Chondrocyte (in vitro differentiated cells): Measurements from ENCODE around the gene TMEM273. TPM values are rescaled to one million over a fixed set of nuclear protein-coding genes. Genes with fewer than 3 reads are reported as not detected.

ENCODE experiments used
- DNase-seq: peaks from one replicate; pipeline ENCODE4 v3.0.0; 2021; ENCODE audit warnings: mixed read lengths, low spot score
- H3K27ac Mint-ChIP-seq: one replicate; pipeline ENCODE4 v1.8.0; 2021; ENCODE audit warnings: mild to moderate bottlenecking, moderate library complexity, mixed read lengths; ENCODE audit not compliant: unreplicated experiment
- H3K27me3 Mint-ChIP-seq: 2 replicates; pipeline ENCODE4 v1.8.0; 2021; ENCODE audit warnings: low read depth, mixed read lengths
- H3K36me3 Mint-ChIP-seq: 2 replicates; pipeline ENCODE4 v1.8.0; 2021; ENCODE audit warnings: low read depth, mixed read lengths
- H3K4me1 Mint-ChIP-seq: 2 replicates; pipeline ENCODE4 v1.8.0; 2021; ENCODE audit warnings: low read depth, mild to moderate bottlenecking, mixed read lengths
- H3K4me3 Mint-ChIP-seq: one replicate; pipeline ENCODE4 v1.8.0; 2021; ENCODE audit warnings: mild to moderate bottlenecking, moderate library complexity, mixed read lengths; ENCODE audit not compliant: unreplicated experiment
- H3K9me3 Mint-ChIP-seq: 2 replicates; pipeline ENCODE4 v1.8.0; 2021; ENCODE audit warnings: low read depth, mixed read lengths
- CTCF ChIP-seq: fragments of 200-600 bp; sonication (generic); IDR thresholded peaks from 2 replicates; pipeline ENCODE4 v1.5.0; 2021; ENCODE audit warnings: antibody characterized with exemption, mild to moderate bottlenecking, moderate library complexity
- total RNA-seq: library from RNA; stranded (reverse); gene quantifications from 3 replicates; pipeline ENCODE4 v1.2.1, GENCODE V29; 2021

TMEM273 gene
- total RNA-seq, 1 donor from 2014 or later, result not detected

DNA sequence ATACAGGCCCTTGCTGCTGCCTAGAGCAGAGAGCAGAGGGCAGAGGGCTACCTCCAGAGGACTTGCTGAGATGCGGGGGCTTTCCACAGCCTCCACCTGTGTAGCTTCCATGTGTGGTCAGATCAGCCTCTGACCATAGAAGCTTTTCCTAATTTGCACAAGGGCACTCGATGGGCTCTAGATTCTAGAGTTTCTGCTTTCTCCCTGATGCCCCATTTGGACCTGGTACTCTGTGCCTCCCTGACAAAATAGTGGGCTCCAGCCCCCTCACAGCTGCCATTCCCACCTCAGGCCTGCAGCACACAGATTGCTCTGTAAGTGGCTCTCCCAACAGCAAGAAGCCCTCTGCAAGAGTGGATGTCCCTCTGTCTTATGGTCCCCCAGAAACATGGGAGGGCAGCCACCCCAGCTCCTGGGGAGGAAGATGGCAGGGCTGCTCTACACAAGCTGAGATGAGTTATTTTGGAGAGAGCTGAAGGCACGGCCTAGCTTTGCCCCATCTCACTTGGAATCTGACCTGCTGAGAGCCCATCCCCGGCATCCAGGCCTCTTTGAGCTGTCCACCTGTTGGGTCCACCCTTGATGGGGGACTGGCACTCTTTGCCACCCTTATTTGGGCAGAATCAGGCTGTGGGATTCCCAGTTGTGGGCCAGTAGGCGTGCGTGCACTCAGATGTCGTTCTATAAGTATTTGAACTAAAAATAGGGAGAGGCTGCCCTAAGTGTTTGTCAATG is 16.7 kb downstream of the TMEM273 start:
- no peaks in the 10 kb centered on the region for H3K36me3 Mint-ChIP-seq

GRCh38 chr10:49170632-49171325 is 17.4 kb downstream of the TMEM273 start:
- DNase-seq, result no peak
- H3K4me3 Mint-ChIP-seq, result no peak overlapping the region
- no peaks in the 10 kb centered on the region for H3K36me3 Mint-ChIP-seq
- no peak for TF ChIP-seq CTCF
- no peaks in the 10 kb centered on the region for H3K4me1 Mint-ChIP-seq
- H3K27me3 Mint-ChIP-seq, result peaks cover 6% of the 10 kb centered on the region
- H3K27ac Mint-ChIP-seq, result no peak overlapping the region
- H3K9me3 Mint-ChIP-seq, result no peaks in the 10 kb centered on the region

More for the DNA sequence above, 16.7 kb downstream of the TMEM273 start:
- H3K9me3 Mint-ChIP-seq, result no peaks in the 10 kb centered on the region
- TF ChIP-seq CTCF, result no peak
- DNase-seq, result no peak
- no peak overlapping the region for H3K4me3 Mint-ChIP-seq
- H3K27ac Mint-ChIP-seq, result no peak overlapping the region
- peaks cover 3% of the 10 kb centered on the region for H3K27me3 Mint-ChIP-seq
- no peaks in the 10 kb centered on the region for H3K4me1 Mint-ChIP-seq

DNA sequence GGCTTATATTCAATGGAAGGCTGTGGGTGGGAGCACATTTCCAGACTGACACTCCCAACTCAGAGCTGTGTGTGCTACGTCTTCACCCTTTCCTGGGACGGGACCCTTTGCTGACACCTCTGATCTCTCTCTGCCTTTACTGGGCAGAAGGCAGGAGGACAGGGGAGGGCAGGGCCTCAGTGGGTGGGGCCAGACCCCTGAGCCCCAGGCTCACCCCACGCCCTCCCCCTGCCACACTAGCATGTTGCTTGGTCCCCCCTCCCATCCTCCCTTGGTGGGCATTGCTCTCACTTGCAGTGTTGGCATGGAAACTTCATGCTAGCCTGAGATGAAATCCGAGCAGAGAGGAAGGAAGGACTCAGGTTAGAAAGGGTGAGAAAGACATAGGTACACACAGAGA is 18.4 kb downstream of the TMEM273 start:
- no peak for TF ChIP-seq CTCF
- no peaks in the 10 kb centered on the region for H3K36me3 Mint-ChIP-seq
- H3K4me3 Mint-ChIP-seq, result no peak overlapping the region
- H3K27me3 Mint-ChIP-seq, result peaks cover 6% of the 10 kb centered on the region
- H3K4me1 Mint-ChIP-seq, result no peaks in the 10 kb centered on the region
- H3K9me3 Mint-ChIP-seq, result no peaks in the 10 kb centered on the region
- no peak overlapping the region for H3K27ac Mint-ChIP-seq
- no peak for DNase-seq

- Mint-ChIP-seq H3K36me3 (no peaks in the 10 kb centered on the region), H3K4me1 (no peaks in the 10 kb centered on the region), H3K27me3 (peaks cover 11% of the 10 kb centered on the region), H3K9me3 (no peaks in the 10 kb centered on the region), H3K4me3 (no peak overlapping the region), H3K27ac (no peak overlapping the region)
- no peak for TF ChIP-seq CTCF
- no peak for DNase-seq
These were observed 19.2 kb downstream of the TMEM273 start for GRCh38 chr10:49168831-49169500.

- H3K9me3 Mint-ChIP-seq, result no peaks in the 10 kb centered on the region
- no peak for DNase-seq
- H3K36me3 Mint-ChIP-seq, result no peaks in the 10 kb centered on the region
- no peak overlapping the region for H3K4me3 Mint-ChIP-seq
- no peaks in the 10 kb centered on the region for H3K4me1 Mint-ChIP-seq
- H3K27ac Mint-ChIP-seq, result no peak overlapping the region
- H3K27me3 Mint-ChIP-seq, result peaks cover 11% of the 10 kb centered on the region
- TF ChIP-seq CTCF, result no peak
These were observed 20.0 kb downstream of the TMEM273 start for GRCh38 chr10:49168171-49168540.
